Measurements from ENCODE around the gene DTWD2. TPM values are rescaled to one million over a fixed set of nuclear protein-coding genes. Genes with fewer than 3 reads are reported as not detected.

DTWD2 gene
- polyA plus RNA-seq, 1 of the 3 experiments (the other 2 are of a cell fraction): 2.5 TPM

DNA sequence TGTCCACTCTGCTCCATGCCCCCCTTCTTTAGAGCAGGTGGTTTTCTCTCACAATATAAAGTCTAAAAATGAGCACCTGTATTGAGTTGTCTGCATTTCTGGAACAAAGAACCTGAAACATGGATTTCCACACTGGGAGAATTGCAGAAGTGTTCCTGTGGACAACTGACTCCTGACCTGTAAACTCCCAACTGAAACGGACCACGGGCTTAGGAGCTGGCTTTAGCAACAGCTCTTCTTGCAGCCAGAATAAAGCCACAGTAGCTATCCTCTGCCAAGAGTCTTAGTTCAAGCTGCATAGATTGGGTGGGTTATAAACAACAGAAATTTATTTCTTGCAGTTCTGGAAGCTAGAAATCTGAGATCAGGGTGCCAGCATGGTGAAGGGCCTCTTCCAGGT lies 194.7 kb downstream of the DTWD2 start:
- H3K79me2 ChIP-seq (ENCODE audit: insufficient read depth): no peaks in the 10 kb centered on the region
- ChIA-PET CTCF (interaction anchor here (1.0 to 3.0 kb wide), 2 partner anchors 9 to 163 kb away, joined by 3 to 13 read pairs; no protein-coding TSS in a partner anchor), POLR2A (no interaction called here)
- H3K4me1 ChIP-seq (ENCODE audit: control insufficient read depth in 1 of 2, insufficient read depth in 2 of 2, low read depth in 1 of 2, low read length in 1 of 2): peaks cover 4 to 5% of the 10 kb centered on the region in 2 experiments; a peak in 3 of 4 replicates
- H2AFZ ChIP-seq (ENCODE audit: low read depth): no peak overlapping the region
- no peak overlapping the region for H3K4me2 ChIP-seq
- no peaks in the 10 kb centered on the region for H3K9me3 ChIP-seq
- H3K4me3 ChIP-seq (ENCODE audit: low read depth in 2 of 2, low read length in 1 of 2): no peak overlapping the region
- TF ChIP-seq, protein P1, sequence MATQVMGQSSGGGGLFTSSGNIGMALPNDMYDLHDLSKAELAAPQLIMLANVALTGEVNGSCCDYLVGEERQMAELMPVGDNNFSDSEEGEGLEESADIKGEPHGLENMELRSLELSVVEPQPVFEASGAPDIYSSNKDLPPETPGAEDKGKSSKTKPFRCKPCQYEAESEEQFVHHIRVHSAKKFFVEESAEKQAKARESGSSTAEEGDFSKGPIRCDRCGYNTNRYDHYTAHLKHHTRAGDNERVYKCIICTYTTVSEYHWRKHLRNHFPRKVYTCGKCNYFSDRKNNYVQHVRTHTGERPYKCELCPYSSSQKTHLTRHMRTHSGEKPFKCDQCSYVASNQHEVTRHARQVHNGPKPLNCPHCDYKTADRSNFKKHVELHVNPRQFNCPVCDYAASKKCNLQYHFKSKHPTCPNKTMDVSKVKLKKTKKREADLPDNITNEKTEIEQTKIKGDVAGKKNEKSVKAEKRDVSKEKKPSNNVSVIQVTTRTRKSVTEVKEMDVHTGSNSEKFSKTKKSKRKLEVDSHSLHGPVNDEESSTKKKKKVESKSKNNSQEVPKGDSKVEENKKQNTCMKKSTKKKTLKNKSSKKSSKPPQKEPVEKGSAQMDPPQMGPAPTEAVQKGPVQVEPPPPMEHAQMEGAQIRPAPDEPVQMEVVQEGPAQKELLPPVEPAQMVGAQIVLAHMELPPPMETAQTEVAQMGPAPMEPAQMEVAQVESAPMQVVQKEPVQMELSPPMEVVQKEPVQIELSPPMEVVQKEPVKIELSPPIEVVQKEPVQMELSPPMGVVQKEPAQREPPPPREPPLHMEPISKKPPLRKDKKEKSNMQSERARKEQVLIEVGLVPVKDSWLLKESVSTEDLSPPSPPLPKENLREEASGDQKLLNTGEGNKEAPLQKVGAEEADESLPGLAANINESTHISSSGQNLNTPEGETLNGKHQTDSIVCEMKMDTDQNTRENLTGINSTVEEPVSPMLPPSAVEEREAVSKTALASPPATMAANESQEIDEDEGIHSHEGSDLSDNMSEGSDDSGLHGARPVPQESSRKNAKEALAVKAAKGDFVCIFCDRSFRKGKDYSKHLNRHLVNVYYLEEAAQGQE (IDR thresholded peaks at IDR 0.05; ENCODE audit: low read depth, low read length): no peak
- TF ChIP-seq, protein P2, sequence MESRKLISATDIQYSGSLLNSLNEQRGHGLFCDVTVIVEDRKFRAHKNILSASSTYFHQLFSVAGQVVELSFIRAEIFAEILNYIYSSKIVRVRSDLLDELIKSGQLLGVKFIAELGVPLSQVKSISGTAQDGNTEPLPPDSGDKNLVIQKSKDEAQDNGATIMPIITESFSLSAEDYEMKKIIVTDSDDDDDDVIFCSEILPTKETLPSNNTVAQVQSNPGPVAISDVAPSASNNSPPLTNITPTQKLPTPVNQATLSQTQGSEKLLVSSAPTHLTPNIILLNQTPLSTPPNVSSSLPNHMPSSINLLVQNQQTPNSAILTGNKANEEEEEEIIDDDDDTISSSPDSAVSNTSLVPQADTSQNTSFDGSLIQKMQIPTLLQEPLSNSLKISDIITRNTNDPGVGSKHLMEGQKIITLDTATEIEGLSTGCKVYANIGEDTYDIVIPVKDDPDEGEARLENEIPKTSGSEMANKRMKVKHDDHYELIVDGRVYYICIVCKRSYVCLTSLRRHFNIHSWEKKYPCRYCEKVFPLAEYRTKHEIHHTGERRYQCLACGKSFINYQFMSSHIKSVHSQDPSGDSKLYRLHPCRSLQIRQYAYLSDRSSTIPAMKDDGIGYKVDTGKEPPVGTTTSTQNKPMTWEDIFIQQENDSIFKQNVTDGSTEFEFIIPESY (IDR thresholded peaks at IDR 0.05; ENCODE audit: borderline replicate concordance, low read depth): no peak
- TF ChIP-seq SMC3 (IDR thresholded peaks at IDR 0.05; ENCODE audit: low read depth, low read length): no peak
- no peak for TF ChIP-seq TAF1 (IDR thresholded peaks at IDR 0.05; ENCODE audit: borderline replicate concordance, low read depth, low read length)
- no peak for TF ChIP-seq TEAD4 (IDR thresholded peaks at IDR 0.05; ENCODE audit: borderline replicate concordance, insufficient read depth)
- H3F3A ChIP-seq (replicated peaks; ENCODE audit: insufficient read depth): no peaks in the 10 kb centered on the region
- H3K36me3 ChIP-seq (replicated peaks in 1 of 2; ENCODE audit: control insufficient read depth in 1 of 2, insufficient read depth in 2 of 2, low read length in 1 of 2): no peaks in the 10 kb centered on the region
- no peaks in the 10 kb centered on the region for H4K20me1 ChIP-seq (ENCODE audit: insufficient read depth)
- WGBS (ENCODE audit: low lambda C conversion rate): 24% methylated on average over 2 of the region's 2 CpGs
- no peak overlapping the region for H3K27ac ChIP-seq (ENCODE audit: low read depth in 2 of 2, low read length in 1 of 2)
- no peak for DNase-seq
- no peaks in the 10 kb centered on the region for H3K27me3 ChIP-seq (ENCODE audit: insufficient read depth)
- H3K9ac ChIP-seq: no peak overlapping the region
- no peaks in the 10 kb centered on the region for H3K9me2 ChIP-seq

DNA sequence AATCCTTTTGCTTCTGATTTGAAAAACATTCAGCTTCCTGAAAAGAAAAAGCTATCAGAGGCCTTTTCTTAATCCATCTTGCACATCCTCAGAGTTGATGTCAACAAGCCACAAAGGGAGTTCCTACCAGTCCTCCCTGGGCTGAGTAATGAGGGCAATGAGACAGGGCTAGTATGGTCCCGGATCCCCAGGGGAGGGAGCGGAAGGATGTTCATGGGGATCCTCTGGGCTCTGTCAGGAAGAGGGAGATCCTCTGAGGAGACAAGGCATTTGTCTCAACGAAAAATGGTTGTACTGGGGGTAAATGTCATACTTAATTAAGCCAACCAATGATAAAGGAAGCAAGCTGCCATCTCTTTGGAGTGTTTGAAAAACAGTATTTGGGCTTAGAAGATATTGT lies 195.3 kb downstream of the DTWD2 start:
- Histone ChIP-seq H3K9me3 (no peaks in the 10 kb centered on the region), H3K36me3 (replicated peaks in 1 of 2; ENCODE audit: control insufficient read depth in 1 of 2, insufficient read depth in 2 of 2, low read length in 1 of 2) (no peaks in the 10 kb centered on the region), H3K4me3 (ENCODE audit: low read depth in 2 of 2, low read length in 1 of 2) (no peak overlapping the region), H3K9me2 (no peaks in the 10 kb centered on the region), H3K27me3 (ENCODE audit: insufficient read depth) (no peaks in the 10 kb centered on the region), H2AFZ (ENCODE audit: low read depth) (no peak overlapping the region), H3K4me2 (no peak overlapping the region), H3F3A (replicated peaks; ENCODE audit: insufficient read depth) (no peaks in the 10 kb centered on the region), H3K79me2 (ENCODE audit: insufficient read depth) (no peaks in the 10 kb centered on the region), H3K4me1 (ENCODE audit: control insufficient read depth in 1 of 2, insufficient read depth in 2 of 2, low read depth in 1 of 2, low read length in 1 of 2) (peaks cover 4 to 5% of the 10 kb centered on the region in 2 experiments; a peak in 3 of 4 replicates), H3K27ac (ENCODE audit: low read depth in 2 of 2, low read length in 1 of 2) (no peak overlapping the region), H4K20me1 (ENCODE audit: insufficient read depth) (no peaks in the 10 kb centered on the region), H3K9ac (no peak overlapping the region)
- WGBS (ENCODE audit: low lambda C conversion rate): 33% methylated on average over 3 of the region's 3 CpGs
- POLR2A ChIA-PET: no interaction called here
- DNase-seq: peak; percentile 20
- CTCF ChIA-PET: interaction anchor here (0.6 to 3.0 kb wide), 16 partner anchors 9 to 1339 kb away, joined by 3 to 14 read pairs (median 4); no protein-coding TSS in a partner anchor
- TF ChIP-seq EZH2phosphoT487 (IDR thresholded peaks at IDR 0.05; ENCODE audit: borderline replicate concordance, low read depth): no peak
- TF ChIP-seq, protein P1 (IDR thresholded peaks at IDR 0.05; ENCODE audit: low read depth, low read length): no peak
- TF ChIP-seq TCF12 (IDR thresholded peaks at IDR 0.05): peak; percentile 26; the same call in 1 of the 2 replicates

Data from SK-N-SH (cell line).